ENCODE measurements around the gene MYL6.
"Not testable (repeated sequence)": the region's sequence is repeated elsewhere in the genome, so short reads cannot be mapped to it uniquely, and the experiment has no call there.

Gene MYL6

DNA sequence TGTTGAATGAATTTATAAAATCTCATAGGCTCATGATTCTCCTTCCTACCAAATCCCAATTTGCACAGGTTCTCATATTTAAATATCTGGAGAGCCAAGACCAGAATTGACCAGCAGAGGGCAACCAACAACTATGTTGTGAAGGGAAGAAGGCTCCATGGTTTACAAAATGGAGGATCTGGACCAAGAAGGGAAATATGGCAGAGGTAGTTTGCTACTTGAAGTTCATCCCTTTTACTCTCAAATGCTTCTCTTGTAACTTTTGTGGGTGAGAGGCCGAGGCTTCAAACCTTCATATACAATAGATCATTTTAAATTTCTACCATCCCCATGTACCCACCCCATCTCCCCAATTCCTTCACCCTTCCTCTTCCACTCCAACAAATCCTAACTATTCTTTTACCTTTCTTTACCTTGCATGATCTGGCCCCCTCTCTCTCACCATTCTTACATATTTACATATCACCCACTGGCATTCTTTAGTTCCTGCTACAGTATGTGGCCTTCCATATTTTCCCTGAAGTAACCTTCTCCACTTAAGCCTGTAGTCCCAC, 34.9 kb downstream of the MYL6 start:
- peak; percentile 75 for DNase-seq

DNA sequence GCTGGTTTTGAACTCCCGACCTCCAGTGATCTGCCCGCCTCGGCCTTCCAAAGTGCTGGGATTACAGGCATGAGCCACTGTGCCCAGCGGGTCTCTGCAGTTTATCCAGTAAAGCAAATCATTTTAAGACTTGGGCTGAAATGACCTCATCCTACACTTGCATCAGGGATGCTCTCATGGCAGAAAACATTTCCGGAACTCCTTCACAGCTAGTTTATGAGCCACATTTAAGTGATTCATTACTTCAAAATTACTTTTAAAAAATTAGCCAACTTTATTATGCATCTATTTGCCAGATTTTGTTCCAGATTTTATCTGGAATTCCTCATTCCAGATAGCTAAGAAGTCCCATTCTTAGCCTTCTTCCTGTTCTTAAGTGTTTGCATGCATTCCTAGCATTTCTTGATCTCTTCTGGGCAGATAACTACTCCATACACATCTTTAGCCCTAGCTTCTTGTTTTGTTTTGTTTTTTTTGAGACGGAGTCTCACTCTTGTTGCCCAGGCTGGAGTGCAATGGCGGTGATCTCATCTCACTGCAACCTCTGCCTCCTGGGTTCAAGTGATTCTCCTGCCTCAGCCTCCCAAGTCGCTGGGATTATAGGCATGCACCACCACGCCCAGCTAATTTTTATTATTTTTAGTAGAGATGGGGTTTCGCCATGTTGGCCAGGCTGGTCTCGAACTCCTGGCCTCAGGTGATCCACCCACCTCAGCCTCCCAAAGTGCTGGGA, 38.8 kb downstream of the MYL6 start:
- not testable (repeated sequence) for DNase-seq

DNA sequence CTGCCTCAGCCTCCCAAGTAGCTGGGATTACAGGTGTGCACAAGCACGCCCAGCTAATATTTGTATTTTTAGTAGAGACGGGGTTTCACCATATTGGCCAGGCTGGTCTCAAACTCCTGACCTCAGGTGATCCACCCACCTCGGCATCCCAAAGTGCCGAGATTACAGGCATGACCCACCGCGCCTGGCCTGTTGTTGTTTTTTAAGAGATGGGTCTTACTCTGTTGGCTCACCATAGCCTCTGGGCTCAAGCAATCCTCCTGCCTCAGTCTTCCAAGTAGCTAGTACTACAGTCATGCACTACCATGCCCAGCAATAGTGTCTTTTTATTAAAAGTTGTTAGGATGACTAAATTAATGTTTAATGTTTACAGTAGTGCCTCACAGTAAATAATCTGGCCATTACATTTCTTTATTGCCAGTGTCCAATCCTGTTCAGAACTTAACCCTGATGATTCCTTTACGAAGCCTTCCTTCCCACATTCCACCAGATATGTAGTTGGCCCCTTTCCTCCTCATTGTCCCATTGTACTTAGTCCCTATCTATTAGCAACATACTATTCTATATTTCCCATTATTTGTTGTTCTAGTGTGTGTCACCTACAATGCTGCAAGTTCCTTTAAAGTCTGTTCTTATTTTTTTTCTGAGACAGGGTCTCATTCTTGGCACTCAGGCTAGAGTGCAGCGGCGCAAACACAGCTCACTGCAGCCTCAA, 39.9 kb downstream of the MYL6 start:
- DNase-seq, result no peak

DNA sequence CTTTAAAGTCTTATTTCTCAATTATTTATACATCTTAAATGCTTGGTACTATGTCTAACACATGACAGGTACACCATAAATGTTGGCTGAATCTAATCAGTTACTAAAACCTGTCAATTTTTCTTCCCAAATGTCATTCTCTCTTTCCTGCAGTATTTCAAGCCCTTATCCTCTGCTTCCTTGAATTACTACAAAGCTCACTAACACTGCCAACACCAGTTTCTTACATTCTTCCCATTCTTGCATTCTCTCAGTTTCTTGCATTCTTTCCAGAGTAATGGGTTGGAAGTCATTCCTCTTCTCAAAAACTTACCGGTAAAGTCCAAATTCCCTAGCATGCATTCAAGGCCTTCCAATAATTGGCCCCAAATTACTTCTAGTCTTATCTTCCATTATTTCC, 40.7 kb downstream of the MYL6 start:
- no peak for DNase-seq

DNA sequence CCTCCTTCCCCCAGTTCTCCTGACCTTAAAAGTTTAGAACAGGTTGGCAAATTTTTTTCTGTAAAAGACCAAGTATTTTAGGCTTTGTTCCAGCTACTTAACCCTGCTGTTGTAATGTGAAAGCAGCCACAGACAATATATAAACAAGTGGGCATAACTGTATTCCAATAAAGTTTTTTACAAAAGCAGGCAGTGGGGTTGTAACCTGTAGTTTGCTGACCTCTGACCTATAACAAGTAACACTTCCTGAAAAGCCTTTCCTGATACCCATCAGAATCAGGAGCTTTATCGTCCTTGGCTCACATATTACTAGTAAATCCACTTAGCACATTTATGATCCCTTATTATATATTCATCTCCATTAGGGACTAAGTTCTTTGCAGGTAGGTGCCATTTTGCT, 44.2 kb downstream of the MYL6 start:
- no peak for DNase-seq

DNA sequence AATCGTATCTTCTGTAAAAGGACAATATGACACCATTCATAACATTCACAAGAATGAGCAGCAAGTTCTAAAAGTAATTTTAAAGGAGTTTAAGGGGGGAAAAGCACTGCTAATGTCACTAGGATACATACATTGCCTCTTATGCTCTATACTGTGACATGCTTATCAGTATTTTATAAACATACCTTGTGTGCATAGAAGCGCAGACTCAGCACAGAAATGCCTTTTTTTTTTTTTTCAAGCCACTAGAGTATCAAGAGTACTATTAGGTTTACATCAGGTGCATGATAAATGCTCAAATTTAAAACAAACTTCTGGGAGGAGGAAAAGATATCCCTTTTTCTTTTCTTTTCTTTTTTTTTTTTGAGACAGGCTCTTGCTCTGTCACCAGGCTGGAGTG, 44.7 kb downstream of the MYL6 start:
- no peak for DNase-seq

DNA sequence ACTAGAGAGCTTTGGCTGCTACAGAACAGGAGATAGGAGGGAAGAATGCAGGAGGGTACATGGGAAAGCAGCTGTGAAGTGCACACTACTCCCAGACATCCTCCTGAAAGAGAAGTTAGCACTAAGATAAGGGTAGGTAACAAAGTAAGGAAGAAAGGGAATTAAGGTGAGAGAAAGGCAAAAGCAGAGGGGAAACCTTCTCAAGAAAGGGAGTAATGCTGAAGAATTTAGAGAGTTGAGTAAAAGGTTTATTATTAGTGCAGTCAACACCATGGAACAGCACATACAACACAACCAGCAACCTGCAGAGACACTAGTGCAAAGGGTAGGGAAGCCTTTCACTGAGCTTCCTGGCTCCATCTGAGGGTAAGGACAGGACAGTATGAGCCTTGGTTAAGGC, 46.1 kb downstream of the MYL6 start:
- no peak for DNase-seq

DNA sequence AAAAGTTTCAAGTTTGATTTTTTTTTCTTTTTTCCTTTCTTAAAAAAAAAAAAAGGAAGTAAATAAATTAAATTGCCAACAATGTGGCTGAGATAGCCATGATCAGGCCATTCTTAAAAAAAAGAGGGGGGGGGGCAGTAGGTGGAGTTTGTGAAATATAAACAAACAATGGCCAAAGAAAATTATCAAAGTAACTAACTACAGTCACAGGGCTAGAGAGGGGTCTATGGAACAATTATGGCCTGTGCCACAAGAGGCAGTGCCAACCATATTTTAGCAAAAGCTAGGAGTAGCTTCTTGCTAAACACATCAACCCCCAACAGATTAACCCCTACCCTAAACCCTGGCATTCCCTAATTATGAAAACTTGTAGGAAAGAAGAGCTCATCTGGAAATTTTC, 47.3 kb downstream of the MYL6 start:
- no peak for DNase-seq

DNA sequence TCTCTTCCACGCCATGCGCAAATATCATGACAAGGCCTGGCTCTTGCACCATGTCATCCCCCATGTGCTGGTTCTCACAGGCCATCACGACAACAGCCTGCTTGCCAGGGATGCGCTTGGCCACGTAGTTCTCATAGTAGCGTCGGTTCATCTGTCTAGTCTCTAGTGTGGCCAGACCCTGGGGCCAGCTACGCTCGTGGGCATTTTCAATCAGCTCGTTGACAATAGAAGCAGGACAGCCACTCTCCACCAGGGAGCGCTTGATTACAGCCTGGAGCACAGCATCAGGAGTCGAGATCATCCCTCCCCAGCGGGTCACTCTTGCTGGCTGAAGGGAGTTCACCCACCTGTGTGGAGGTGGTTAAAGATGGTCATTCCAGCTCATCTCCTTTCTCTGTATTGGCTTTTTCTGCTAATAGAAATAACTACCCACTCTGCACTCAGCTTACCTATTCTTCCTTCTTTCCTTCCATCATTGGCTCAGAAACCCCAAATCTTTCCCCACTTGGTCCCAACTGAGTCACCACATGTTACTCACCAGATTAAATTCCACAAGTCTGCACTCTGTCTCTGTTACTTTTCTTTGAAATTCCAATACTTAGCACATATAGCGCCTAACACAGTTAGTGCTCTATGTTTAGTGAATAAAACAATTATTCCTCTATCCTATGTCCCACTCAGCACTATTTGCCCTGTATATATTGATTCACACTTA, 48.5 kb downstream of the MYL6 start:
- DNase-seq, result no peak

DNA sequence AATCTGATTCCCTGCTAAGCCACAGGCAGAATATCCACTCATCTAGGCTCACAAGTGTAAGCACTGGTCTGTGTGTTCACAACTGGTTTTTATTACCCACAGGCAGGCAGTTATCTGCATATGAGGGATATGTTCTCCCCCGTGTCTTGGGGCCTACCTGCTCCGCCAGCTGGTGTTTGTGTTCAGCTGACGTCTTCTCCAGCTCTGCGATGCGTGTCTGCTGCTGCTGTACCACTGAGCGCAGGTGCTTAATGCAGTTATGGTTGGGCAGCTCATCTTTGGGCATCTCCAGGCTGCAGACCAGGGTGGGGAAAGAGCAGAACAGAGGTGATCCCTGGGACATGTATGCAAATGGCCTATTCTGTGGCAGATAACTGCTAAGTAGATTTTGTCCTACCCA, 49.8 kb downstream of the MYL6 start:
- no peak for DNase-seq

Data from NCI-H187 treated with DMSO at 0.1 percent for 48 hours (cell line).